Smooth muscle cell (in vitro differentiated cells): ENCODE measurements around the gene EGFLAM. TPM values are rescaled to one million over a fixed set of nuclear protein-coding genes. Genes with fewer than 3 reads are reported as not detected.

Experiments used
- polyA plus RNA-seq: library from polyadenylated mRNA; unstranded; fragments of >200 nt; fragmentation: Nextera tagmentation; extraction: Ambion mirVana; gene quantifications from 2 replicates; pipeline ENCODE4 v1.2.1, GENCODE V29; 2016
- small RNA-seq: library from RNA; depleted of rRNA; stranded (forward); fragments of <200 nt; gene quantifications from one replicate; pipeline ENCODE3, GENCODE V24; 2014
- total RNA-seq: library from RNA; depleted of rRNA; stranded (reverse); fragments of >200 nt; gene quantifications from 2 replicates; pipeline ENCODE4 v1.2.3, GENCODE V29; 2014

The EGFLAM gene
- total and polyA plus RNA-seq, 2 experiments from 2014 or later, result 103 to 194 TPM

Small RNA genes within 50 kb of the gene (small RNA-seq; reads per million reads assigned to genes)
- gene AC091839.1, result 0.29 reads per million, percentile 5 among the genes with 10 or more reads in this experiment
